HG03439 (cell line): ENCODE results near the gene SLC12A4.
"Not testable (repeated sequence)": the region's sequence is repeated elsewhere in the genome, so short reads cannot be mapped to it uniquely, and the experiment has no call there.

Source experiments
- ATAC-seq: cut with Tn5 transposase; IDR thresholded peaks from one replicate; pipeline ENCODE4 v1.9.1; 2021; ENCODE audit warnings: mild to moderate bottlenecking, moderate library complexity; ENCODE audit not compliant: unreplicated experiment

Gene SLC12A4

DNA sequence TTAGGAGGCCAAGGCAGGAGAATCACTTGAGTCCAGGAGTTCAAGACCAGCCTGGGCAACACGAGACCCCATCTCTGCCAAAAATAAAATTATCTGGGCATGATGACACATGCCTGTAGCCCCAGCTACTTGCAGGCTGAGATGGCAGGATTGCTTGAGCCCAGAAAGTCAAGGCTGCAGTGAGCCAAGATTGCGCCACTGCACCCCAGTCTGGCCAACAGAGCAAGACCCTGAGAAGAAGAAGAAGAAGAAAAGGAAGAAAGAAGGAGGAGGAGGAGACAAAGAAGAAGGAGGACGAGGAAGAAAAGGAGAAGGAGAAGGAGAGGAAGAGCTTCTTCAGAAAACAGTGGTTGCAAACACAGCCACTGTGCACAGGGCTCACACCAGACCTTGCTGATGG is 20.2 kb upstream of the SLC12A4 start:
- ATAC-seq: no peak

DNA sequence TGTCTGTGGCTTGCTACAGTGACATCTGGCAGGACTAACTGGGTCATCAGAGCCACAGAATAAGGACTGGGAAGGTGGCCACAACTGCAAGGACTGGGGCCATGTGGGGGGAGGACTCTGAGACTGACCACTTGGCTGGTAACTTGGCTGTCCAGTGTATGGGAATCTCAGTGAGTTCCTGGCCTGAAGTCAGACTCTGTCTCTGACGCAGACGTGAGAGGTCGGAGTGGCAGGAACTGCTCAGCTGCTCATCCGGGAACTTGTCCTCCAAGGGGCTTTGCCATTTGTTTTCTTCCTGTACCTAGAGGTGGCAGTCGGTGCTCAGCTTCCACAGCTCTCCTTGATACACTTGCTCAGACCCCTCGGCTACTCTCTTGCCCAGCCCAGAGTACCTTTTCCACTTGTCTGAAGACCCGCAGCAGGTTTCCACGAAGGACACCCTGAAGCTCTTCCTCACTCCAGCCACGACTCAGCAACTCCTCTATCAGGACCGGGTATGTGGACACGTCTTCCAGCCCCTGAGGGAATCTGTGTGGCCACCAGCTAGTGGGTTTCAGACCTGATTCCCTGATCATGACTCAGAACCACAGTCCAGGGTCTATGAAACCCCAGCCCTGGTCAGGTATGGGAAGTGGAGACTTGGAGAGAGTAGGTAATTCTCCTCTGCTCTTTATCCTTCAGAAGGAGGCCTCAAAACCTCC is 19.2 kb upstream of the SLC12A4 start:
- no peak for ATAC-seq

DNA sequence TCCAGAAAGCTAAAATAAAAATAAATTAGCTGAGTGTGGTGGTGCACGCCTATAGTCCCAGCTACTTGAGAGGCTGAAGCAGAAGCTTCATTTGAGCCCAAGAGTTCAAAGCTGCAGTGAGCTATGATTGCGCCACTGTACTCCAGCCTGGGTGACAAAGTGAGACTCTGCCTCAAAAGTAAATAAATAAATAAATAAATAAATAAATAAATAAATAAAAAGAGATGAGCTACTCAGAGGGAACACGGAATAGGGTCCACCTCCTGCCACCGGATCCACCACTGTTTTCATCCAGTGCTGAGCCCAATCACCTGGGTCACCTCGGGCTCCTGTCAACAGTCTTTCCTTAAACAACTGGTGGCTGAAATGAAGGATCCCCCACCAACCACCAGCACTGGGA is 18.5 kb upstream of the SLC12A4 start:
- no peak for ATAC-seq

DNA sequence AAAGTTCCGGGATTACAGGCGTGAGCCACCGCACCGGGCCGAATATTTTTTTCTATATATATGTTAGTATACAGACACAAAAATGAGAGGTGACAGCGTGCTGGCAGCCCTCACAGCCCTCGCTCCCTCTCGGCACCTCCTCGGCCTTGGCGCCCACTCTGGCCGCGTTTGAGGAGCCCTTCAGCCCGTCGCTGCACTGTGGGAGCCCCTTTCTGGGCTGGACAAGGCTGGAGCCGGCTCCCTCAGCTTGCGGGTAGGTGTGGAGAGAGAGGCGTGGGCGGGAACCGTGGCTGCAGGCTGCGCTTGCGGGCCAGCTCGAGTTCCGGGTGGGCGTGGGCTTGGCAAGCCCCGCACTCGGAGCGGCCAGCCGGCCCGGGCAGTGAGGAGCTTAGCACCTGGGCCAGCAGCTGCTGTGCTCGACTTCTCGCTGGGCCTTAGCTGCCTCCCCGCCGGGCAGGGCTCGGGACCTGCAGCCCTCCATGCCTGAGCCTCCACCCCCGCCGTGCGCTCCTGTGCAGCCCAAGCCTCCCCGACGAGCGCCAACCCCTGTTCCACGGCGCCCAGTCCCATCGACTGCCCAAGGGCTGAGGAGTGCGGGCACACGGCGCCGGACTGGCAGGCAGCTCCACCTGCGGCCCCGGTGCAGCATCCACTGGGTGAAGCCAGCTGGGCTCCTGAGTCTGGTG is 13.7 kb upstream of the SLC12A4 start:
- ATAC-seq: no peak

DNA sequence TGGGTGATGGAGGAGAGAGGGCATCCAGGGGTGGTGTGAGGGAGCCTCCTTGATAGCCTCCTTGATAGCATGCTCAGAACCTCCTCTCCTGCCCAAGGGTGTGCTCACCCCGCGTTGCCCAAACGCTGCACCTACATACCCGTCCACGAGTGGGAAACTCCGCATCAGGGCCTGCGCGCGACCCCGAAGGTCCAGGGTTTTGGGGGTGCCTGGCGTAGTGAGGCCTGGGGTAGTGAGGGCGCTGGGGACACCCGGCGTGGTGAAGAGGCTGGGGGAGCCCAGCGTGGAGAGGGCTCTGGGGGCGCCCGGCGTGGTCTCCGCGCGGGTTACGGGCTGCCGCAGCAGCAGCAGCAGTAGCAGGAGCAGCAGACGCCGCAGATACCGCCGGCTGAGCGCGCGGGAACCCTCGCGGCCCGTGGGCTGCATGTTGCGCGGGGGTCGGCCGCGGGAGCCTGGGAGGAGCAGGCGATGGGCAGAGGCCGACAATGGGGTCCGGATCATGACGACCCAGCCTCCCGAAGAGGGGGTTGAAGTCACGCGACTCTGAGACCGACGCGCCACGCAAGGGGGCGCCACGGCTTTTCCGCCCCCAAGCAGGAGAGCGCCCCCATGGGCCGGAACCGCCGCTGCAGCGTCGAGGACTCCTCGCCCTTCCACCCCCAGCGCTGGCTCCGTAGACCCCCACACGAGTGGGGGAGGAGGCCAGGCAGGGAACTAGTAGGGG is 11.7 kb upstream of the SLC12A4 start, which contains the start of gene DPEP3:
TSS of gene DPEP3 (minus strand) at position 545 of the 724 bp plus-strand sequence. CDS start at position 426, 119 bp downstream.
- no peak for ATAC-seq

DNA sequence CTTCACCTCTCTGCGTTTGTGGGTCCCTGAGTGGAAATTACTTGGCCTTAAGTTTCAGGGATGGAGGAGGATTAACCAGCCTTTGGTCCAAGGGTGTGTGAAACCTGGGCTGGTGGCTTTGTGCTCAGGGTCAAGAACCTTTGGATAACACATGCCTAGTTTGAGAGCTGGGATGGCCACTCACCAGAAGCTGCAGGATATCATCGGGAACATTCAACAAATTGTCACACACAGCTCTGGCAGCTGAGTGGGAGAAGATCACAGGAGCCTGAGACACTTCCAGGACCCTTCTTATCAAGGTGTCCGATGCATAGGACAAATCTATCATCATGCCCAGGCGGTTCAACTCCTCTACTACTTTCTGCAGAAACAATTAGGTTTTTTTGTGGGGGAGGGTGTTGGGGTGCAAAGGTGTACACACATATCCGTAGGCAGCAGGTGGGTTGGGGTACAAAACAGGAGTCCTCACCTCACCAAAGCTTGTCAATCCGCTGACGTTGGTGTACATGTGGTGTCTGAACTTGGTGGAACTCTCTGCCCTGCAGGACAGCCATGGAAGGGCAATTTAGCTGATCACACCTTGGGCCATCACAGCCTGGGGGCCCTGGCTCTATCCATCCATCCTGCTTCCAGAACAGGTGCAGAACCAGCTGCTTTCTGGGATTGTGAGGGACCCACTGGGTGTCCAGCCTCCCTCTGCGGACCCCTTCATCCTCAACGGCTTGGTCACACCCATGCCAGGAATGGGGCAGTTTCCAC is 9.2 kb upstream of the SLC12A4 start:
- ATAC-seq: no peak

DNA sequence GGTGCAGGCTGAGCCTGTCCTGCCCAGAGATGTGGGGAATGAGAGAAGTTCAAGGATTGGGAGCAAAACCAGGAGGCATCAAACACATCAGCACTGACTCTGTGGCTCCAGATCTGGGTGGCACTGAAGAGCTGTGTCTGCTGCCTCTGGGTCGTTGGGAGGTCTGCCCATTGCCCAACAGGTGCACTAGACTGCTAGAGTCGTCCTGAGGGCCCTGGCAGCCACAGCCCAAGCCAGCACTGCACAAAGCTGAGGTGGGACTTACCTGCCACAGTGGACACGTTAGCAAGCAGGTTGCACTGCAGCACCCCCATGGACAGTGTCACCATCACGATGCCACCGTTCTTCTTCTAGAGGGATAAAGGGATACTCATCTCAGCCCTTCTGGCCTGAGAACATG is 8.6 kb upstream of the SLC12A4 start:
- ATAC-seq: no peak

DNA sequence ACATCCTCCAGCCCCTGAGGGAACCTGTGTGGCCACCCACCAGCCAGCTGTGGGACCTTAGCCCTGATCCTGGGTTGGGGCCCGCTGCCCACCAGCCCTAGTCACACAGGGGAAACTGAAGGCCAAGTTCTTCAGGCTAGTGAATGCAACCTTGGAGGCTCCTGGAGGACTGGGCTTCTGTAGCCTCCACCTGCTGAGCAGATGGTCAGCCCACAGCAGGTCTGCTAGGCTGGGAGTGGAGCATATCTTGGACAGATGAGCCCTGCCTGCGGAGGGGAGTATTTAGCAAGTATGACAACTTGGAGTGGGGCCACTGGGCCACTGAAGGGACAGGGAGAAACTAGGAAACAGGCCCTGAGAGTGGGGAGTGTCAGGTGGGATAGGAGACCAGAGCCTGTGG is 7.8 kb upstream of the SLC12A4 start:
- ATAC-seq: no peak

DNA sequence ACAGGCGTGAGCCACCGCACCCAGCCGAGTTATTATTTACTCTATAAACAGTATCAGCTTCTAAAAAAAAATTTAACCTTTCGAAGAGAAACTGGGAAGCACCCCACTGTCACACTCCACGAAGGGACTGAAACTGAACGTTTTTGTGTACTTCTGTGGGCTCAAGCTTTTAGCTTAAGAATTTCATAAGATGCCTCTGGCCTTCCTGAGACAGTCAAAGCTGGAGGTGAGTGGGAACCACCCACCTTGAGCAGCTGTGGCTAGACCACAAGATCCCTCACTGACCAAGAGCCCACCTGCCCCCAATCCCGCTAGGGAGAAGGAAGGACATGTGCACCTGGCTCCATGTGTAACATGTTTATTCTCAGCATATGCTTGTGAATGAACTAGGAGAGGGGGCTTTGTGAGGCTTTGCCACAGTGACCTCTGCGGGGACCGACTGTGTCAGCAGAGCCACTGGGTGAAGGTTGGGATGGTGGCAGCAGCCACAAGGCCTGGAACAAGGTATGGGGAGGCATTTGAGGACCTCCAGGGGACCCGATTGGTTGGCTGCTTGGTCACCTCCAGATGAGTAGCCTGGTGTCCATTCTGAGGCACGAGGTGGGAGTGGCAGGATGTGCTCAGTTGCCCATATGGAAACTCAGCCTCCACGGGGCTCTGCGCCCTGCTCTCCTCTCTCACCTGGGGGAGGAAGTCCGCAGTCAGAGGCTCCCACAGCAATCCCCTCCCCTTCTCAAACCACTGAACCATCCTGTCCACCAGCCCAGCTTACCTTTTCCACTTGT is 7.1 kb upstream of the SLC12A4 start:
- no peak for ATAC-seq

DNA sequence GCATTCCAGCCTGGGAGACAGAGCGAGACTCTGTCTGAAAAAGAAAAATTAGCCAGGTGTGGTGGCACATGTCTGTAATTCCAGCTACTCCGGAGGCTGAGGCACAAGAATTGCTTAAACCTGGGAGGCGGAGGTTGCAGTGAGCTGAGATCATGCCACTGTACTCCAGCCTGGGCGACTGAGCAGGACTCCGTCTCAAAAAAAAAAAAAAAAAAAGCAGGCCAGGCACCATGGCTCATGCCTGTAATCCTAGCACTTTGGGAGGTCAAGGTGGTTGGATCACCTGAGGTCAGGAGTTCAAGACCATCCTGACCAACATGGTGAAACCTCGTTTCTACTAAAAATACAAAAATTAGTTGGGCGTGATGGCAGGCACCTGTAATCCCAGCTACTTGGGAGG is 3.8 kb upstream of the SLC12A4 start:
- ATAC-seq: not testable (repeated sequence)

DNA sequence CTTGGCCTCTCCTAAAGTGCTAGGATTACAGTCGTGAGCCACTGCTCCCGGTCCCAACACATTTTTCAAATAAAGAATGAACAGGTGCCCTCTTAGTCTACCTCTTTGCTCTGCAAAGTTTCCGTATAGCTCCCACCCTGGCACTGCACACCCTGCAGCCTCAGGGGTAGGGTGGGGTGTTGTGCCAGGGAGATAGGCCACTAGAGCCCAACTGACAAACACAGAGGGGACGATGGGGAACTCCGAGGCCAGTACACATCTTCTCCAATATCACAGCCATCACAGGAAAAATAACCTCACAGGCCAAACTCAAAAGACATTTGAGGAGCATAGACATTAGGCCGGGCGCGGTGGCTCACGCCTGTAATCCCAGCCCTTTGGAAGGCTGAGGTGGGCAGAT is 2.7 kb upstream of the SLC12A4 start:
- no peak for ATAC-seq

DNA sequence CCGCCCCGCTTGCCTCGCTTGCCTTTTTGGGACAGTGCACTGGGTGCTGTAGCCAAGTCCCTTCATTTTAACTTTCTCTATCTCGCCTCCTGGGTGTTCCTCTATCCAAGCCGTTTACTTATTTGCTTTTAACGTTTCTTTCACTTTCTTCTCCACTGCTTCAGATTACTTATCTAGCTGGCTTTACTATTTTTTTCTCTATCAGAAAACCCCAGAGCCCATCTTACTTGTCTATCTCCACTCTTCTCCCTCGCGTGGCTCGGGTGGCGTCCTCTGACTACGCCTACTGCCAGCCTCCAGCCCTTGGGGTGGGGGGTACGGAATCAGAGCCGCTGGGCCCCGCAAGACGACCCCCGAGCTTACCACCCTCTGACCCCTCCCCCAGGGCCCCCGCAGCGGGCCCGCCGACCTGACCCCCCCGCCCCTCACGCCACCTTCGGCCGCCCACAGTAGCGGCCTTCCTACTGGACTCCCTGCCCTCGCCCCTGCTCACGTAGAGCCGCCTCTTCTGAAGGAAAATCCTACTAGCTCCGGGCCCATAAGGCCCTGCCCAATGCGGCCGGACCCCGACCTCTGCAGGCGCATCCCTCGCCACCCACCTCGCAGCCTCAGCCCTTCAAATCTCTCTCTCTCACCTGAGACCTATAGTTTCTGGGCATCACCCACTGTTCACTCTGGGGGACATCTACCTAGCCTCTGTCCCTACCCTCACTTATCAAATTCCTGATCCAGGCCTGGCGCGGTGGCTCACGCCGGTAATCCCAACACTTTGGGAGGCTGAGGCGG is 1.0 kb upstream of the SLC12A4 start:
- ATAC-seq: no peak

DNA sequence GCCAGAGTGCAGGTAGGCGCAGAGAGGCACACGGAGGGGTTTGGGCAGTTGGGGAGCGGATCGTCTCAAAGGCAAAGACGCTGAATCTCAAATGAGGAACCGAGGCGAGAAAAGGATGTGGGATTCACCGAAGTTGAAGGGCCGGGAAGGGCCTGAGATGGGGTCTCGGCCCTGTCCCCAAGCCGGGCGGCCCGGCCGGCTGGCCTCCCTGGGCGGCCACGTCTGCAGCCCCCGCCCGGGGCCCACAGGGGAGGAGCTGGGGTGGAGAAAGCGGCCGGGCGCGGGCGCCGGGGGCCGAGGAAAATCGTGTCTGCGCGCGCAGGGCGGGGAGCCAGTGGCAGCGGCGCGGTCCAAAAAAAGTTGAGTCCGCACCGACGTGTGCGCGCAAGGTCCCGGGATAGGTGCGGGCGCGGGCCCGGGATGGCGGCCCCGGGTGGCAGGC is 458 bp downstream of the SLC12A4 start:
- ATAC-seq: peak; percentile 20

DNA sequence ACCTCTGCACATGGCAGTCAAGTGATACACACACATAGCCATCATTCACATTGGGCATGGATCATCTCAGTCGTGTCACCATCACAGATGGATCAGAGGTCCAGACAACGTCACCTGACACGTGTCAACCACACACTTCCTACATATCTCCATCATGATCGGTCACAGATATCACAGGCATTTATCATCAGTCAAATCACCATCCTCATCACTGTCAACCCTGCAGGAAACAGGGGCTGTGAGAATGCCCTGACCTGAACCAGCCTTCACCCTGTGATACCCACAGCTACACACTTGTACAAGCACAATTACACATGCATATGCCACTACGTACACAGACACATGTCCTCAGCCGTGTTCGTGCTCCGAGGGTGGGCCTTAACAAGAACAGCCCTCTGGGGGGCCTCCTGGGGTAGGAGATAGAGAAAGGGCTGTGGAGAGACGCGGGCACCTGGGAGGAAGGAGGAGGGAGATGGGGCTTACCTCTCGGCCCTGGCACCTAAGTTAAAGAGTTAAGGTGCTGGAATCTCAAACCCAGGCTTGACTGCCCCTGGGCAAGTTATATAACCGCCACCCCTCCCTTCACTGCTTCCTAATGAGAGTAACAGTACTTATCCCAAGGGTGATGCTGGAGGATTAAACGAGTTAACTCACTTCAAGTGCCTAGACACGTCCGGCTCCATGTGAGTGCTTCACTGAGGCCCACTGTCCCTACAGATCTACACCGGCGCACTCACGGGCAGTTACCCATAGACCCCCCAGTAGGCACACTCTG is 1.1 kb downstream of the SLC12A4 start:
- ATAC-seq: no peak

DNA sequence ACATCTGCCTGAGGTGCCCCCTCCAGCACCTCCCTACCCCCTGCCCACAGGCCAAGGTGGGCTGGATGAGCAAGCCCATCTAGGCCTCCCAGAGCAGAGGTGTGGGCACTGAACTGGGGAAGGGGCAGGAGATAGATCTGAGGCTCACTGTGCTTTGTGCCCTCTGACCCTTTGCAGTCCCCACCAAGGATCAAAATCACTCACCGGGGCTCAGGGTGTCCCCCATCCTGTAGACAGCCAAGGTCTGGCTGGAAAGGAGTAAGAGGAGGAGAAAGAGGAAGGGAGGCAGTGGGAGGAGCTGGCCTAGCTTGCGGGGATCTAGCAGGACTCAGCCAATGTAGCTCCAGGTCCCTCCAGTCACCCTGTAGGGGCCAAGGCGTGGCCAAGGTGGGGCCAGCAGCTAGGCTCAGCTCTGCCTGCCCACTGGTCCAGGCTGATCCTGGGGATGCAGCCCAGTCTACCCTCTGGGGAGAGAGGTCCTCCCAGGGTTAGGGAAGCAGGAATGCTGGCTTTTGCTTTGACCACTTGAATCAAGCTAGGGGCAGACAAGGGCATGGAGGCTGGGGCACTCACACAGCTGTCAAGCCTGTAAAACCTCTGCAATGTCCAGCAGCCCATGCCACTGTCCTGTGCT is 1.8 kb downstream of the SLC12A4 start:
- ATAC-seq: no peak

DNA sequence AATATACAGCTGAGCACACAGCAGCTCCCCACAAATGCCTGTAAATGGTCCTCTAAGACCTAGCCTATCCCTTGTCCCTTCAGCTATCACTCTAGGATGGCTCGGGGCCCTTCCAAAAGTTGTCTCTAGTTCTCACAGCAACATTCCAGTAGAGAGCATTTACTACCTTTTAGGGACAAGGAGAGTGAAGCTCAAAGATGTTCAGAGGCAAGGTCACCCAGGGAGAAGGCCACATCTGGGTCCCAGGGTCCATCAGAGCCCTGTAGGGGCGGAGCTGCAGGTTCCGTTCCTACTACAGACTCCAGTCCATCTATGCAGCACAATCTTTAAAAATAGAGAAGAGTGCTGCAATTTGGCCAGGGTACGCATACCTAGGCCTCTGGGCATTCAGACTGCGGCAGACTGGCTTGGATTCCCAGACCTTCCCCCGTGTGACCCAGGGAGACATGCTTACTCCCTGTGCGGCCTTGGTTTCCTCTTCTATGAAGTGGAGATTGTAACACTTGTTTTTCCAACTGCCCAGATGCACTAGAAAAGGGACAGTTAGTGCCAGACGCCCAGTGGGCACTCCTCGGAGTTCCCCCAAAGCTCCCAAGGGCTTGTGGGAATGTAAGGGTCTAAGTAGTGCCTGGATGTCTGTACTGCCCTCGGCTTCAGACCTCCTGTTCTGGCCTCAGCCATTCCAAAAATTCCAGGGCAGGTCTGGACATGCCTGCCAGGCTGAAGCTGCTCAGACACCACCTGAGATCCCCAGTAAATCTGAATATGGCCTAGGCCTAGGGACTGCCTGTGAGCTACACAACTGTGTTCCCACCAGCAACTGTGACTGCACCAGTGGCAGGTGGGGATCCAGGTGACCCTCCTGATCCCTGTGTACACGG is 2.5 kb downstream of the SLC12A4 start:
- no peak for ATAC-seq

DNA sequence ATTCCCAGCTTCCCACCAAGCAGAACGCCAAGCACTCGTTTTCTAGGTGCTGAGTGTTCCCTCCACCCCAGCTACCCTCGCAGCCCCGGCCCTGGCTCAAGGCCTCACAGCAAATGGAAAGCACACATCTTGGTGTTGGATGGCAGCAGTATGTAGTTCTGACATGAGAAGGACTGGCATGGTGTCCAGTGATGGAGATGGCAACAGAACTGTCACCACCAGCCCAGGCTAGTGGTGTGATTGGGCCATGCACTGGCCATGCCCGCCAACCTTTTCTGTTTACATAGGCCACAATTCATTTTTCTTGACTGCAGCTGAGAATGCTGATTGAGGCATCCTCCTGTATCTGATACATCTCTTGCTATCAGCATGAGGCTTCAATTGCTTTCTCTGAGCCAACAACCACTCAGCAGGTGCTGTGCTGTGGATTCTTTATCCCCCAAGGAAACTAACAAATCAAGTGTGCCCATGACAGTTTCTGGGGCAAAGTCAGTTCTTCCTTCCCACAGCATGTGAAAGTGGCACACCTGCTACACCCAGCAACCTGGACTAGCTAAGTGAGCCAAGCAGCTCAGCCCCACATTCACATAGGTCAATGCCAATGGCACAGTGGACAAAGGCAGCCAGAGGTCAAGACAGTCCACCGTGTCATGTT is 3.8 kb downstream of the SLC12A4 start:
- ATAC-seq: no peak
